GM21526 (cell line): ENCODE data around the gene HES1.

Source experiments
- ATAC-seq: cut with Tn5 transposase; IDR thresholded peaks from one replicate; pipeline ENCODE4 v1.9.1; 2021; ENCODE audit warnings: moderate library complexity; ENCODE audit not compliant: unreplicated experiment, low FRiP score

Gene HES1

GRCh38 chr3:194101592-194102432, 34.1 kb upstream of the HES1 start:
- ATAC-seq = peak; percentile 4

- ATAC-seq = no peak
Observed at GRCh38 chr3:194102436-194102835, 33.5 kb upstream of the HES1 start.

DNA sequence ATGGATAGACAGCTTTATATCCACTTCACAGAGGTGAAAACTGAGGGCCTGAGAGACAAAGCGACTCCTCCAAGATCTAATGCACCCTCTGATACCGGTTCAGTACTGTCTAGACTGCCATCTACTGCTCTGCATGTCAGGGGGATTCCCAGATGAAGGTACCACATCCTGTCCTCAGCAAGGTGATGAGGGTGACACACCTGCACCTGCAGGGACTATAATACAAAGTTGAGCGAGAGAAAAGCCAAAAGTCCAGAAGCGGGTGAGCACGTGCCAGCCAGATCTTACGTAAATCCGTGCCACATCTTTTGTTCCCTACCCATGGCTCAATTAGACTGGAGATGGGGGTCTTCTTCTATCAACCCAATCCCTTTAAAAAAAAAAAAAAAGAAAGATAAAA, 32.4 kb upstream of the HES1 start:
- no peak for ATAC-seq

GRCh38 chr3:194103983-194104751, 31.8 kb upstream of the HES1 start:
- no peak for ATAC-seq

DNA sequence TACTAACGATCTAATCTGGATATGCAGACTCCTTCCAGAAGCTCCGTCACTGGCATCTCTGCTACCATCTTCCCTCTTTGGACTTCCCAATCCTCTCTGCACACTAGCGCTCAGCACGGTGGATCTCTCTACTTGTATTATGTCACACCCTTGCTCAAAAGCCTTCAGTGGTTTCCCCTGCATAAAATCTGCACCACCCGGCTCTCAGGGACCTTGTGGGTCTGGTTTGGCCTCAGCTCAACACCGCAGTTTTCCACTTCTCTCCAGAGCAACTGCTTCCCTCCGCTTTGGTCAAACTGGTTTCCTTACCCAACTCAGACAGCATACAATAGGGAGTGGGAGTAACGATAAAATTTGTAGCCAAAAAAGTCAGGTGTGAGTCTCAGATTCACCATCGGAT, 30.7 kb upstream of the HES1 start:
- ATAC-seq = no peak

DNA sequence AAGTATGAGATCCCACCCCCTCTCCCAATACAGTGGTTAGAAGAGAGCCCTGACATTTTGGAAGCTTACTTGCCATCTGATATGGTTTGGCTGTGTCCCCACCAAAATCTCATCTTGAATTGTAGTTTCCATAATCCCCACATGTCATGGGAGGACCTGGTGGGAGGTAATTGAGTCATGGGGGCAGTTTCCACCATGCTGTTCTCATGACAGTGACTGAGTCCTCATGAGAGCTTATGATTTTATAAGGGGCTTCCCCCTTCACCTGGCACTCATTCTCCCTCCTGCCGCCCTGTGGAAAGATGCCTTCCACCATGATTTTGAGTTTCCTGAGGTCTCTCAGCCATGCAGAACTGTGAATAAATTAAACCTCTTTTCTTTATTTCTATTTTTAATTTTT, 28.8 kb upstream of the HES1 start:
- no peak for ATAC-seq

GRCh38 chr3:194109192-194109863, 26.6 kb upstream of the HES1 start:
- no peak for ATAC-seq

- no peak for ATAC-seq
Observed at GRCh38 chr3:194110483-194110882, 25.5 kb upstream of the HES1 start.

- no peak for ATAC-seq
Observed at GRCh38 chr3:194111336-194111735, 24.6 kb upstream of the HES1 start.

DNA sequence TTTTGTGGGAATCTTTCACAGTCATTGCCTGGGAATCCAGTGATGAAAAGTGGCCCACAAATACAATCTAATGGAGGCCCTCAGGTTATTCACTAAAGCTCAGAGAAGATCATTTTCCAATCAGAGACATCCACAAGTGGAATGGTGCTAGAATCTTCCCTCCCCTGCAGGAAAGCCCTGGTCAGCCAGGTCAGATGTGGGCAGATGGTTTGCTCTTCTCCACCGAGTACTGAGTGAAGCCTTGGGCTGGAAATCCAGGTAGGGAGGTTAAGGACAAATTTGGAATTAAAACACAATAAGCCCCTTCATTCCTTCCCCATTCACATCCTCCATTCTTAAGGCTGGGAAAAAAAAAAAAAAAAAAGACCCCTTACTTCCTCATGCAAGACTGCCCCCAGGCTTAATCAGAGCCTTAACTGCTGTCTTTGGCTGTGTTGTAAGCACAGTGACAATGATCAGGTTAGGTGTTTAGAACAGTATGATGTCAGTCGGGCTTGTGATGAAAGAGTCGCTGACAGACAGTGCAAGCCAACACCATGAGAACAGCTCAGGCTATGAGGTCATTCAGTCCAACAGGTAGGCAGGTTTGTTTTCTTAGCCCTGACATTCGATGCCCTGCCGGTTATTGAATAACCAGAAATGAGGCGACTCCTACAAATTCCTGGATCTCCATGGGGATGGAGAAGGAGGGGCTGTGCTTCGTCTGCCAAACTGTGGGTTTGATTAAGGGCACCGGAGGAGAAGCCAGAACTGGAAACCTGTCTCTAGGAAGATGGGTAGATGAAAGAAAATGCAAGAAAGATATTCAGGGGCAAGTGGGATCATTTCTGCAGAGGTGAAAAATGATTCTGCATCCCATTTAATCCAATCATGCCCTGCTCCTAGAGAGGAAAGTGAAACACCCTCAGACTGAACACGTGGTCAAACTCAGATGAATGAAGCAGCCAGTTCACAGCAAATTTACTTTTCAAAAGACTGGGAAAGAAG, 23.5 kb upstream of the HES1 start:
- no peak for ATAC-seq

- ATAC-seq = no peak
Observed at GRCh38 chr3:194114123-194114522, 21.8 kb upstream of the HES1 start.

- ATAC-seq = no peak
Observed at GRCh38 chr3:194117104-194117845, 18.7 kb upstream of the HES1 start.

DNA sequence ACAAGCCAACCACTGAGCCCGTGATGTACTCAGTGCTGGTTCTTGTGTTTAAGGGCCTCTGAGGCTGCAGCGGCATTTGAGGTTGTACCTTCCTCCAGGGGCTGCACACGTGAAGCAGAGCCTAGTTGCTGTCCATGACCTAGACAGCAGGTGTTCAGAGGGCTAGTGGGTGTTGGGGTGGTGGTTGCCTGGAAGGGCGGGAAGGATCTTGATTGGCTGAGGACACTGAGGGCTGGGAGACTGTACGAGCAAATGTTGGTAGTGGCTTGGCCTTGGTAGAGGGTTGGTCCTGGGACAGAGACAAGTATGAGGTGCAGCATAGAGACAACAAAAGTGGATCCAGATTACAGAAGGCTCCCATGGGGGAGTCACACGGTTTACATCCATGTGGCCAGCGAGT, 17.0 kb upstream of the HES1 start:
- no peak for ATAC-seq

DNA sequence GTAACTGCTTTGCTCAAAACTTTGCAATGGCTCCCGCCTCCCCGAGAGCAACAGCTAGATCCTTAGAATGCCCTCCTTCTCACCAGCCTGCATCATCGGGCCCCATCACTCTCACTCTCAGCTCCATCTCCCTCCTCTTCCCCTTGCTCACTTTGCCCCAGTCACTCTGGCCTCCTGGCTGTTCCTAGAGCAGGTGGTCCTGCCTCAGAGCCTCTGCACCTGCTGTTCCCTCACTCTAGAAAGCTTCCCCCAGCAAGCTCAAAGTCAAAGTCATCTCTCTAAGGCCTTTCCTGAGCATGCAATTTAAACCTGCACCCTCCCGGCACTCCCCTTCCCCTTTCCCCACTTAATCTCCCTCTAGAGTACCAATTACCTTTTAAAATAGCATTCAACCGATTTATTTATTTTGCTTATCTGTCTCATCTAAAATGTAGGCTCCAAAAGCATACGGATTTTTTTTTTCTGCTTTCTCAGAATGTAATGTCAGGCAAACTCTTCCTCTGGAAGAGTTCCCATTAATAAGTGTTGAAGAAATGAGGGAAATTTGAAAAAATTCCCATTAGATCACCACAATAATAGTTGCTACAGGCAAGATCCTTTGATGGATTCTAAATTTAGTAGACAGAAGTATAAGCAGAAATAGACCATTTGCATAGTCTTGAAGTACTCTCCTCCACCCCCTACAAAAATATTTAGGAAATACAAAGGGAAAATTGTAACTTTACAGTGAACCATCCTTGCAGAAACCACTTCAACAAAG, 15.9 kb upstream of the HES1 start:
- no peak for ATAC-seq

DNA sequence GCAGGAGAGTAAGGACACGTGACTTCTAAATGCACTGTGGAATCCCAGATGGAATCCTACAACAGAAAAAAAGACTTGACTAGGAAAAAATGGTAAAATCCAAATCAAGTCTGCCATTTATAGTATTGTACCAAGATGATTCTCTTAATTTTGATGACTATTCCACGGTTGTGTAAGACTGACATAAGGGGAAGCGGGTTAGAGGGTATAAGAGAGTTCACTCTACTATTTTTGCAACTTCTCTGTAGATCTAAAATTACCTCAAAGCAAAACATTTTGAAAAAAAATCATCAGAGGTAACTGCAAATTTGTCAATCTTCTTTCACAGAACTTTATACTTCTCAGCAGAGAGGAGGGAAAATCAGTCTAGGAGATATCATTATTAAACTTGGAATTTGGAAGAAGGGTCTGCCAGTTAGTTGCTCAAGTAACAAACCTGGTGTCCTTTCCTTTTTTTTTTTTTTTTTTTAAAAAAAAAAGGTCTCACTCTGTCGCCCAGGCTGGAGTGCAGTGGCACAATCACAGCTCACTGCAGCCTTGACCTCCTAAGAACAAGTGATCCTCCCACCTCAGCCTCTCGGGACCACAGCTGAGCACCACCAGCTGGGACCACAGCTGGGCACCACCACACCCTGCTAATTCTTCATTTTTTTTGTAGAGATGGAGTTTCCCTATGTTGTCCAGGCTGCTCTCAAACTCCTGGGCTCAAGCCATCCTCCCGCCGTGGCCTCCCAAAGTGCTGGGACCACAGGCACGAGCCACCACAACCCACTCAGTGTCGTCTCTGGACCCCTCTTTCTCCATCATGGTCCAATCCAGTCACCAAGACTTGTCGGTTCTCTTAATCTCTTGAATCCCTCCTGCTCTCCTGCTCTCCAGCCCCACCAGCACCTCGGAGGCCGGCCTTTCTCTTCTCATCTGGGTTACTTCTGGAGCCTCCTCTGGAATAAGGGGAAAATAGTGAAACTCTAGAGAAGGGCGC, 14.9 kb upstream of the HES1 start:
- no peak for ATAC-seq

DNA sequence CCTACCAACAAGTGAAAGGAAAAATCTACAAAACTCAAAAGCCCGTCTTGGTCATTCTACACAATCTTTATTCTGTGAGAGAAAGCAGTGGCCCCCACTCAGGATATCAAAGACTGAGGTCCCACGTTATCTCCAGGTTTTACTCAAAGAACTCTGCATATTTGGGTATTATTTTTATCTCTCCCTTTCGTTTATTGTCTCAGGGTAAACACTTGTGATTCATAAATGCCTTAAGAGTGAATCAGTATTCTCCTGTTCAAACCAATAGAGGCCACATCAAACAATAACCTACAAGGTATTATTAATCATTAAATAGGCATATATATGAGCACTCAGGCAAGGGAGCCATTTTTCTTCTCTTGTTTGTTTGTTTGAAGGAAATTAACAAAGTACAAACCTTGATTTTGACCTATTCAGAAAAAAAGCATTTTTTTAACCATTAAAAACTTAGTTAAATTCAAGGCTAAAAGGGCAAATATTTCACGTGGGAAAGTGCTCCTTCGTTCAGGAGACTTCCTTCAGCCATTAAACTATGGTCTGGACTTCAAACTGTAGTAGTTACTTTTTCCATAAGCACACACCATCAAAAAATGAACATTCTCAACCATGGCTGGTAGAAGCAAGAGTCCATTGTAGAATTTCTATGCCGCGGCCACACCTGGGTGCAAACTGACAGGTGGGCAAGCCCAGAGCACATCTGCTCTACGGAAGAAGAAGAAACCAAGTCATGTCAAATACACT, 13.9 kb upstream of the HES1 start:
- no peak for ATAC-seq

DNA sequence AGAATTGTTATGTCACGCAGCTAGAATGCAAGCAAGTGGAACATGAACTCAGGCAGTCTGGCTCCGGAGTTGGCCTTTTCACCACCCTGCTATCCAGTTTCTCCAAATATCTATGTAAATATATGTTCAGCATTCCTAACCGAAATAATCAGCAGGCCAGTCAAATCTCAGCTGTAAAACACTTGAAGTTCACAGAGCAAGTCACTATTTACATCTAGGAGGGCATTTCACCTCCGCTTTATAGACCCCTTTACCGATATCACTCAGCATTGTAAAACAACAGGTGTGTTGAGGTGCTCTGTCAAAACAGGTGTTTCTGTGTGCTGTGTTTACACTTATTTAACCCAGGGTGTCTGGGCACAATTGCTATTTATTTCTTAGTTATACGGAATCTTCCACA, 12.2 kb upstream of the HES1 start:
- no peak for ATAC-seq
